ENCODE data around the gene PFKFB3.

The PFKFB3 gene

GRCh38 chr10:6254201-6254600 is 51.5 kb downstream of the PFKFB3 start:
- H3K4me2 ChIP-seq (ENCODE audit: low read length) = no peak overlapping the region
- no peaks in the 10 kb centered on the region for H3K9me2 ChIP-seq (replicated peaks; ENCODE audit: control insufficient read depth, low read length)
- H3F3A ChIP-seq (ENCODE audit: control insufficient read depth, insufficient read depth) = no peaks in the 10 kb centered on the region
- H3K27ac ChIP-seq (ENCODE audit: low read depth, low read length) = no peak overlapping the region
- TF ChIP-seq CTCF (IDR thresholded peaks at IDR 0.05; ENCODE audit: low read depth, low read length, poor library complexity, severe bottlenecking) (no peak), EZH2phosphoT487 (IDR thresholded peaks at IDR 0.05; ENCODE audit: borderline replicate concordance, low read length) (no peak)
- no peaks in the 10 kb centered on the region for H3K79me2 ChIP-seq (ENCODE audit: control insufficient read depth, low read length)
- no peaks in the 10 kb centered on the region for H3K27me3 ChIP-seq (ENCODE audit: control insufficient read depth, low read length)
- H3K36me3 ChIP-seq (ENCODE audit: control insufficient read depth, low read length) = no peaks in the 10 kb centered on the region
- H3K9me3 ChIP-seq (ENCODE audit: control insufficient read depth, insufficient read depth, low read length) = no peaks in the 10 kb centered on the region
- no peak overlapping the region for H3K4me3 ChIP-seq (ENCODE audit: low read length)
- no peaks in the 10 kb centered on the region for H3K4me1 ChIP-seq (ENCODE audit: control insufficient read depth, low read length)
- no peaks in the 10 kb centered on the region for H4K20me1 ChIP-seq (ENCODE audit: control insufficient read depth, insufficient read depth, low read depth, low read length)

GRCh38 chr10:6255548-6256061 is 52.9 kb downstream of the PFKFB3 start:
- Histone ChIP-seq H3K4me2 (ENCODE audit: low read length) (no peak overlapping the region), H3F3A (ENCODE audit: control insufficient read depth, insufficient read depth) (no peaks in the 10 kb centered on the region), H3K36me3 (ENCODE audit: control insufficient read depth, low read length) (no peaks in the 10 kb centered on the region), H4K20me1 (ENCODE audit: control insufficient read depth, insufficient read depth, low read depth, low read length) (no peaks in the 10 kb centered on the region), H3K9me2 (replicated peaks; ENCODE audit: control insufficient read depth, low read length) (no peaks in the 10 kb centered on the region), H3K9me3 (ENCODE audit: control insufficient read depth, insufficient read depth, low read length) (no peaks in the 10 kb centered on the region), H3K27me3 (ENCODE audit: control insufficient read depth, low read length) (no peaks in the 10 kb centered on the region), H3K27ac (ENCODE audit: low read depth, low read length) (no peak overlapping the region), H3K79me2 (ENCODE audit: control insufficient read depth, low read length) (no peaks in the 10 kb centered on the region), H3K4me3 (ENCODE audit: low read length) (no peak overlapping the region), H3K4me1 (ENCODE audit: control insufficient read depth, low read length) (no peaks in the 10 kb centered on the region)
- TF ChIP-seq CTCF (IDR thresholded peaks at IDR 0.05; ENCODE audit: low read depth, low read length, poor library complexity, severe bottlenecking) = no peak
- no peak for TF ChIP-seq EZH2phosphoT487 (IDR thresholded peaks at IDR 0.05; ENCODE audit: borderline replicate concordance, low read length)

GRCh38 chr10:6256439-6256838 is 53.7 kb downstream of the PFKFB3 start:
- Histone ChIP-seq H3K4me3 (ENCODE audit: low read length) (no peak overlapping the region), H3K79me2 (ENCODE audit: control insufficient read depth, low read length) (no peaks in the 10 kb centered on the region), H3K9me3 (ENCODE audit: control insufficient read depth, insufficient read depth, low read length) (peaks cover 3% of the 10 kb centered on the region; the same call in 1 of the 2 replicates), H3K9me2 (replicated peaks; ENCODE audit: control insufficient read depth, low read length) (no peaks in the 10 kb centered on the region), H4K20me1 (ENCODE audit: control insufficient read depth, insufficient read depth, low read depth, low read length) (no peaks in the 10 kb centered on the region), H3F3A (ENCODE audit: control insufficient read depth, insufficient read depth) (no peaks in the 10 kb centered on the region), H3K27me3 (ENCODE audit: control insufficient read depth, low read length) (no peaks in the 10 kb centered on the region), H3K27ac (ENCODE audit: low read depth, low read length) (no peak overlapping the region), H3K4me1 (ENCODE audit: control insufficient read depth, low read length) (no peaks in the 10 kb centered on the region), H3K36me3 (ENCODE audit: control insufficient read depth, low read length) (no peaks in the 10 kb centered on the region), H3K4me2 (ENCODE audit: low read length) (no peak overlapping the region)
- no peak for TF ChIP-seq CTCF (IDR thresholded peaks at IDR 0.05; ENCODE audit: low read depth, low read length, poor library complexity, severe bottlenecking)
- TF ChIP-seq EZH2phosphoT487 (IDR thresholded peaks at IDR 0.05; ENCODE audit: borderline replicate concordance, low read length) = no peak
